ACC112 (cell line): Measurements from ENCODE around the gene CRISP3.

Experiments
- H2AFZ ChIP-seq: fragments of 200-600 bp; sonication (generic); one replicate; pipeline ENCODE4 v1.6.0; 2017; ENCODE audit warnings: antibody characterized with exemption, low read length; ENCODE audit not compliant: unreplicated experiment
- H3K27ac ChIP-seq: fragments of 200-600 bp; sonication (generic); 2 replicates; pipeline ENCODE4 v1.5.1; 2014; ENCODE audit warnings: low read depth, mild to moderate bottlenecking, antibody characterized with exemption, low read length, moderate library complexity
- H3K27me3 ChIP-seq: fragments of 200-600 bp; sonication (generic); 2 replicates; pipeline ENCODE4 v1.6.1; 2014; ENCODE audit warnings: mild to moderate bottlenecking, antibody characterized with exemption, low read length, moderate library complexity, mixed read lengths; ENCODE audit not compliant: insufficient read depth
- H3K36me3 ChIP-seq: fragments of 200-600 bp; sonication (generic); 2 replicates; pipeline ENCODE4 v1.6.1; 2016; ENCODE audit warnings: mild to moderate bottlenecking, antibody characterized with exemption, low read length, moderate library complexity, mixed read lengths; ENCODE audit not compliant: insufficient read depth
- H3K4me1 ChIP-seq: fragments of 200-600 bp; sonication (generic); one replicate; pipeline ENCODE4 v1.6.1; 2016; ENCODE audit warnings: low read length, mixed read lengths; ENCODE audit not compliant: insufficient read depth, unreplicated experiment, control insufficient read depth
- H3K4me3 ChIP-seq: fragments of 200-600 bp; sonication (generic); 2 replicates; pipeline ENCODE4 v1.5.1; 2014; ENCODE audit warnings: mild to moderate bottlenecking, low read depth, low read length
- H3K79me2 ChIP-seq: fragments of 200-600 bp; sonication (generic); one replicate; pipeline ENCODE4 v1.6.0; 2016; ENCODE audit warnings: low read length; ENCODE audit not compliant: control insufficient read depth, unreplicated experiment, insufficient read depth

The CRISP3 gene

GRCh38 chr6:49744259-49744658, at the start of gene CRISP3:
CRISP3 (minus strand) TSS chr6:49744388; CDS start chr6:49744367, 21 bp downstream.
- no peaks in the 10 kb centered on the region for H3K36me3 ChIP-seq
- H3K4me1 ChIP-seq = no peaks in the 10 kb centered on the region
- H3K79me2 ChIP-seq = no peaks in the 10 kb centered on the region
- H2AFZ ChIP-seq = no peak within 1 kb of the TSS
- H3K27me3 ChIP-seq = 0 out of 2 replicates have a peak, but pooled peaks cover 4% of the 10 kb centered on the region
- no peak within 1 kb of the TSS for H3K27ac ChIP-seq
- no peak within 1 kb of the TSS for H3K4me3 ChIP-seq

- no peaks in the 10 kb centered on the region for H3K79me2 ChIP-seq
- H3K4me1 ChIP-seq = no peaks in the 10 kb centered on the region
- no peaks in the 10 kb centered on the region for H3K36me3 ChIP-seq
- H3K27me3 ChIP-seq = no peaks in the 10 kb centered on the region
- no peak overlapping the region for H3K4me3 ChIP-seq
- no peak overlapping the region for H3K27ac ChIP-seq
- H2AFZ ChIP-seq = no peak overlapping the region
Observed at GRCh38 chr6:49790341-49790740, 46.2 kb upstream of the CRISP3 start.

GRCh38 chr6:49787176-49787575, 43.0 kb upstream of the CRISP3 start, which contains the start of gene PGK2:
PGK2 (minus strand) TSS chr6:49787285; CDS start chr6:49787187, 98 bp downstream.
- Histone ChIP-seq H3K4me1 (no peaks in the 10 kb centered on the region), H3K79me2 (no peaks in the 10 kb centered on the region), H3K4me3 (no peak within 1 kb of the TSS), H2AFZ (no peak within 1 kb of the TSS), H3K27me3 (no peaks in the 10 kb centered on the region), H3K36me3 (no peaks in the 10 kb centered on the region), H3K27ac (no peak within 1 kb of the TSS)

- Histone ChIP-seq H2AFZ (no peak overlapping the region), H3K4me1 (no peaks in the 10 kb centered on the region), H3K27me3 (no peaks in the 10 kb centered on the region), H3K27ac (no peak overlapping the region), H3K4me3 (no peak overlapping the region), H3K79me2 (no peaks in the 10 kb centered on the region), H3K36me3 (no peaks in the 10 kb centered on the region)
Observed at GRCh38 chr6:49784272-49784671, 40.1 kb upstream of the CRISP3 start.

- Histone ChIP-seq H3K4me3 (no peak overlapping the region), H3K36me3 (no peaks in the 10 kb centered on the region), H3K27ac (no peak overlapping the region), H2AFZ (no peak overlapping the region), H3K27me3 (no peaks in the 10 kb centered on the region), H3K4me1 (no peaks in the 10 kb centered on the region), H3K79me2 (no peaks in the 10 kb centered on the region)
Observed at GRCh38 chr6:49782725-49783124, 38.5 kb upstream of the CRISP3 start.

- H2AFZ ChIP-seq = no peak overlapping the region
- H3K27me3 ChIP-seq = no peaks in the 10 kb centered on the region
- no peaks in the 10 kb centered on the region for H3K79me2 ChIP-seq
- H3K36me3 ChIP-seq = no peaks in the 10 kb centered on the region
- H3K27ac ChIP-seq = no peak overlapping the region
- H3K4me3 ChIP-seq = no peak overlapping the region
- H3K4me1 ChIP-seq = no peaks in the 10 kb centered on the region
Observed at GRCh38 chr6:49782293-49782692, 38.1 kb upstream of the CRISP3 start.

GRCh38 chr6:49776444-49776843, 32.3 kb upstream of the CRISP3 start:
- H3K4me1 ChIP-seq = no peaks in the 10 kb centered on the region
- no peaks in the 10 kb centered on the region for H3K79me2 ChIP-seq
- H3K36me3 ChIP-seq = no peaks in the 10 kb centered on the region
- H2AFZ ChIP-seq = no peak overlapping the region
- no peak overlapping the region for H3K27ac ChIP-seq
- H3K27me3 ChIP-seq = no peaks in the 10 kb centered on the region
- no peak overlapping the region for H3K4me3 ChIP-seq

- Histone ChIP-seq H3K36me3 (no peaks in the 10 kb centered on the region), H3K27ac (no peak overlapping the region), H3K4me3 (no peak overlapping the region), H2AFZ (no peak overlapping the region), H3K4me1 (no peaks in the 10 kb centered on the region), H3K79me2 (no peaks in the 10 kb centered on the region), H3K27me3 (no peaks in the 10 kb centered on the region)
Observed at GRCh38 chr6:49775043-49775442, 30.9 kb upstream of the CRISP3 start.

GRCh38 chr6:49772285-49772684, 28.1 kb upstream of the CRISP3 start:
- H3K27me3 ChIP-seq = no peaks in the 10 kb centered on the region
- H3K79me2 ChIP-seq = no peaks in the 10 kb centered on the region
- H3K4me1 ChIP-seq = no peaks in the 10 kb centered on the region
- H3K27ac ChIP-seq = no peak overlapping the region
- H2AFZ ChIP-seq = no peak overlapping the region
- H3K36me3 ChIP-seq = no peaks in the 10 kb centered on the region
- no peak overlapping the region for H3K4me3 ChIP-seq

GRCh38 chr6:49766762-49767161, 22.6 kb upstream of the CRISP3 start:
- Histone ChIP-seq H3K27me3 (no peaks in the 10 kb centered on the region), H3K4me1 (no peaks in the 10 kb centered on the region), H3K79me2 (no peaks in the 10 kb centered on the region), H3K36me3 (no peaks in the 10 kb centered on the region), H3K27ac (no peak overlapping the region), H2AFZ (no peak overlapping the region), H3K4me3 (no peak overlapping the region)

- H3K79me2 ChIP-seq = no peaks in the 10 kb centered on the region
- H3K4me1 ChIP-seq = no peaks in the 10 kb centered on the region
- no peak overlapping the region for H2AFZ ChIP-seq
- no peaks in the 10 kb centered on the region for H3K36me3 ChIP-seq
- H3K27me3 ChIP-seq = no peaks in the 10 kb centered on the region
- H3K27ac ChIP-seq = no peak overlapping the region
- no peak overlapping the region for H3K4me3 ChIP-seq
Observed at GRCh38 chr6:49764571-49765236, 20.5 kb upstream of the CRISP3 start.
